Osteocyte (in vitro differentiated cells): ENCODE data around the gene LRRC17. TPM values are rescaled to one million over a fixed set of nuclear protein-coding genes. Genes with fewer than 3 reads are reported as not detected.

Source experiments
- DNase-seq: peaks from one replicate; pipeline ENCODE4 v3.0.0; 2021; ENCODE audit warnings: mixed read lengths; ENCODE audit not compliant: unreplicated experiment; ENCODE audit errors: extremely low spot score
- H3K27ac Mint-ChIP-seq: one replicate; pipeline ENCODE4 v1.8.0; 2021; ENCODE audit warnings: mild to moderate bottlenecking, mixed read lengths; ENCODE audit not compliant: unreplicated experiment
- H3K27me3 Mint-ChIP-seq: one replicate; pipeline ENCODE4 v1.8.0; 2021; ENCODE audit warnings: mixed read lengths; ENCODE audit not compliant: unreplicated experiment
- H3K36me3 Mint-ChIP-seq: one replicate; pipeline ENCODE4 v1.8.0; 2021; ENCODE audit warnings: mixed read lengths; ENCODE audit not compliant: unreplicated experiment
- H3K4me1 Mint-ChIP-seq: one replicate; pipeline ENCODE4 v1.8.0; 2021; ENCODE audit warnings: mixed read lengths; ENCODE audit not compliant: unreplicated experiment
- H3K4me3 Mint-ChIP-seq: one replicate; pipeline ENCODE4 v1.8.0; 2021; ENCODE audit warnings: mild to moderate bottlenecking, moderate library complexity, mixed read lengths; ENCODE audit not compliant: unreplicated experiment
- H3K9me3 Mint-ChIP-seq: one replicate; pipeline ENCODE4 v1.8.0; 2021; ENCODE audit warnings: mixed read lengths; ENCODE audit not compliant: unreplicated experiment
- CTCF ChIP-seq: fragments of 200-600 bp; sonication (generic); IDR thresholded peaks from 2 replicates; pipeline ENCODE4 v1.5.0; 2021; ENCODE audit warnings: antibody characterized with exemption, mild to moderate bottlenecking, moderate library complexity
- total RNA-seq: library from RNA; stranded (reverse); gene quantifications from 2 replicates; pipeline ENCODE4 v1.2.1, GENCODE V29; 2021

The LRRC17 gene
- total RNA-seq, 1 donor from 2014 or later = 12.4 TPM

- Mint-ChIP-seq H3K9me3 (peaks cover 7% of the 10 kb centered on the region), H3K36me3 (peaks cover 1% of the 10 kb centered on the region), H3K4me3 (no peak overlapping the region), H3K27ac (no peak overlapping the region), H3K4me1 (peaks cover 15% of the 10 kb centered on the region), H3K27me3 (no peaks in the 10 kb centered on the region)
- no peak for DNase-seq
- no peak for TF ChIP-seq CTCF
These were observed 4.1 kb upstream of the LRRC17 start for GRCh38 chr7:102908676-102909075.

GRCh38 chr7:102913826-102914225 lies 1.0 kb downstream of the LRRC17 start:
- Mint-ChIP-seq H3K9me3 (no peaks in the 10 kb centered on the region), H3K27ac (peak overlapping the region; percentile 85), H3K4me3 (peak overlapping the region; percentile 79), H3K27me3 (no peaks in the 10 kb centered on the region), H3K36me3 (peaks cover 1% of the 10 kb centered on the region), H3K4me1 (peaks cover 41% of the 10 kb centered on the region)
- no peak for DNase-seq
- TF ChIP-seq CTCF = no peak

GRCh38 chr7:102914585-102914984 lies 1.8 kb downstream of the LRRC17 start:
- no peaks in the 10 kb centered on the region for H3K9me3 Mint-ChIP-seq
- no peaks in the 10 kb centered on the region for H3K27me3 Mint-ChIP-seq
- H3K4me3 Mint-ChIP-seq = peak overlapping the region; percentile 48
- H3K4me1 Mint-ChIP-seq = peaks cover 42% of the 10 kb centered on the region
- no peak for DNase-seq
- no peak for TF ChIP-seq CTCF
- peaks cover 1% of the 10 kb centered on the region for H3K36me3 Mint-ChIP-seq
- peak overlapping the region; percentile 10 for H3K27ac Mint-ChIP-seq

GRCh38 chr7:102916426-102916825 lies 3.6 kb downstream of the LRRC17 start:
- Mint-ChIP-seq H3K36me3 (no peaks in the 10 kb centered on the region), H3K27me3 (no peaks in the 10 kb centered on the region), H3K9me3 (no peaks in the 10 kb centered on the region), H3K27ac (no peak overlapping the region), H3K4me1 (peaks cover 42% of the 10 kb centered on the region), H3K4me3 (no peak overlapping the region)
- no peak for TF ChIP-seq CTCF
- no peak for DNase-seq

- Mint-ChIP-seq H3K9me3 (no peaks in the 10 kb centered on the region), H3K4me1 (peaks cover 42% of the 10 kb centered on the region), H3K36me3 (no peaks in the 10 kb centered on the region), H3K27ac (no peak overlapping the region), H3K27me3 (no peaks in the 10 kb centered on the region), H3K4me3 (no peak overlapping the region)
- no peak for DNase-seq
- TF ChIP-seq CTCF = no peak
These were observed 4.1 kb downstream of the LRRC17 start for GRCh38 chr7:102916881-102917280.
